C4-2B (cell line): ENCODE measurements around the gene CTDSPL.

Experiments
- CTCF ChIP-seq: fragments of 450-650 bp; conservative IDR thresholded peaks from 2 replicates; pipeline ENCODE4 v1.5.1; 2017; ENCODE audit warnings: mild to moderate bottlenecking
- ZFX ChIP-seq: fragments of 450-650 bp; IDR thresholded peaks from 2 replicates; pipeline ENCODE4 v1.6.1; 2017

DNA sequence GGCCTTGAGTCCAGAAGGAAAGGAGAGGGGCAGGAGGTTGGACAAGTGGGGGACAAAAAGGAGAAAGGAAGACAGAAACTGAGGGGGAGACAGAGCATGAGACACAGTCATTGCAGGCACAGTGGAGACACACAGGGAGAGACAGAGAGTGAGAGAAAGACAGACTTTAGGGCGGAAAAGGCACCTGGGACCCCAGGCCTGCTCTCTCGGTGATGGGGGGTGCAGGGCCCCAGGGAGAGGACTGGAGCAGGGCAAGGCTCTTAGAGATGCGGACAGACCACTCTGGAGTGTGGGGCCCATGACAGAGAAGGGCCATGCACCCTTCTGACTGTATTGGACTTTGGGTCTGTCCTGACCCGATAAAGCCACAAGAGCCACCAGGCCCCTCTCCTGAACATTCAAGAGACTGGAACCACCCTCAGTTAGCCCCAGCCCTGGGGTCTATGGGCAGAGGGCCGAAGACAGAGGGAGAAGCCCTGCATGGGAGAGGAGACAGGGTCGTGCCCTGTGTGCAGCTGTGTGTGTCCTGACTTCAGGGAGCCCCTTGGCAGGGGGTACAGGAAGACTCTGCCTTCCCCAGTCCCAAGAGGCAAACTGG, 155.3 kb downstream of the CTDSPL start:
- TF ChIP-seq CTCF (no peak), ZFX (no peak)
